ENCODE results near the gene UBE2O. TPM values are rescaled to one million over a fixed set of nuclear protein-coding genes. Genes with fewer than 3 reads are reported as not detected.

Gene UBE2O
- total and polyA plus RNA-seq, 4 donors: 25.0 to 47.4 (median 35.8) TPM

GRCh38 chr17:76476736-76477135, 23.8 kb upstream of the UBE2O start:
- Histone ChIP-seq H3K4me3 (ENCODE audit: low read depth, low read length) (no peak overlapping the region), H3K36me3 (ENCODE audit: control insufficient read depth, insufficient read depth, low read length) (peaks cover 21% of the 10 kb centered on the region), H3K27me3 (ENCODE audit: control insufficient read depth, insufficient read depth, low read length) (no peaks in the 10 kb centered on the region), H3K4me1 (ENCODE audit: control insufficient read depth, insufficient read depth, low read length) (peaks cover 22% of the 10 kb centered on the region), H3K27ac (ENCODE audit: low read depth, low read length) (no peak overlapping the region), H3K9me3 (ENCODE audit: control insufficient read depth, insufficient read depth, low read length) (no peaks in the 10 kb centered on the region)
- DNase-seq (ENCODE audit: low read depth in 4 of 6, low spot score in 6 of 6): no peak
- 84% methylated on average over 12 of the region's 20 CpGs for WGBS (ENCODE audit: insufficient coverage)

DNA sequence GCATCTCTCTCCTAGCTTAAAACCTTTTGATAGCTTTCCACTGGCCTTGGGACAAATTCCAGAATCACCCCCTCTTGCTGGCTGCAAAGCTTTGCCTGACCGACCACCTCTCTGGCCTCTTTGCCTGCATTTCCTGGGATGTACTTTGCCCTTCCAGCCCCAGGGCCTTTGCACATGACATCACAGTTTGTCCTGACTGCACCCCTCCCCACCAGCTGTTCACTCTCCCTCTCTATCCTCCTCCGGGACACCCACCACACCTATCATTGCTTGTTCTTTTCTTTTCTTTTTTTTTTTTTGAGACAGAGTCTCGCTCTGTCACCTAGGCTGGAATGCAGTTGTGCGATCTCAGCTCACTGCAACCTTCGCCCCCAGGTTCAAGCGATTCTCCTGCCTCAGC, 22.4 kb upstream of the UBE2O start:
- DNase-seq (ENCODE audit: low read depth in 4 of 6, low spot score in 6 of 6): no peak
- Histone ChIP-seq H3K4me1 (ENCODE audit: control insufficient read depth, insufficient read depth, low read length) (peaks cover 8% of the 10 kb centered on the region), H3K36me3 (ENCODE audit: control insufficient read depth, insufficient read depth, low read length) (peaks cover 28% of the 10 kb centered on the region), H3K9me3 (ENCODE audit: control insufficient read depth, insufficient read depth, low read length) (no peaks in the 10 kb centered on the region), H3K27me3 (ENCODE audit: control insufficient read depth, insufficient read depth, low read length) (no peaks in the 10 kb centered on the region), H3K4me3 (ENCODE audit: low read depth, low read length) (no peak overlapping the region), H3K27ac (ENCODE audit: low read depth, low read length) (no peak overlapping the region)
- 100% methylated on average over 6 of the region's 6 CpGs for WGBS (ENCODE audit: insufficient coverage)

DNA sequence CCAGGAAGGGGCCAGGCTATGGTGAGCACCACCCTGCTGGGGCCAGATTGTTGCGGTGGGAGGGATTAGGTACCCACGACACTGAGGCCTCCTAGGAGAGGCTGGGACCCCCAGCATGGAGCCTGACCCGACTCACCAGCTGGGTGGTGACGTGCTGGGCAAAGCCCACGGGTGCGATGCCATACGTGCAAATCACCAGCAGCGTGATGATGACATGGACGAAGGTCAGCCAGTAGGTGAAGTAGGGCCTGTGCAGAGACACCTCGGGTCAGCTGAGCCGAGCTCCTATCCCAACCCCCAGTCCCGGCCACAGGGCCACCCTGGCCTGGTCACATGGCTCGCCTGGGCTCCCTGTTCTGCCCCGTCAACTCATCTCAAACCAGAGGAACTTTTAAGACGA, 21.9 kb upstream of the UBE2O start:
- no peak for DNase-seq (ENCODE audit: low read depth in 4 of 6, low spot score in 6 of 6)
- Histone ChIP-seq H3K4me1 (ENCODE audit: control insufficient read depth, insufficient read depth, low read length) (peaks cover 5% of the 10 kb centered on the region), H3K9me3 (ENCODE audit: control insufficient read depth, insufficient read depth, low read length) (no peaks in the 10 kb centered on the region), H3K36me3 (ENCODE audit: control insufficient read depth, insufficient read depth, low read length) (peaks cover 28% of the 10 kb centered on the region), H3K27ac (ENCODE audit: low read depth, low read length) (no peak overlapping the region), H3K4me3 (ENCODE audit: low read depth, low read length) (no peak overlapping the region), H3K27me3 (ENCODE audit: control insufficient read depth, insufficient read depth, low read length) (no peaks in the 10 kb centered on the region)
- 91% methylated on average over 15 of the region's 15 CpGs for WGBS (ENCODE audit: insufficient coverage)

DNA sequence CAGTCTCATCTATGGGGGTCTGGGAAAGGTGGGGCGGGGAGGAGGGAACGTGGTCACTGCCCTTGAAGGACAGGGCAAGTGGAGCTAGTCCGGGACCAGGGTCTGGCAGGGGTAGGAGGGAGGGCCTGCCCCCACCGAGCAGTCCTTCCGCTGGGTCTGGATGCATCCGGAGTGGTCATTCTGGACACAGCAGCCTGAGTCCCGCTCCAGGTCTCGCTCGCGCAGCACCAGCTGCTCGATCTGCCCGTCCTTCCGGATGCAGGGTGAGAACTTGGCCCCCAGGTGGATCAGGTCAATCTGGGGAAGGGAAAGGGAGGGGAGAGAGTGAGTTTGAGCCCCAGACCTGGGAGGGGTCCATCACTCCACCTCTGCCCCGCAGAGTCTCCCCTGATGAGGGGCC, 21.3 kb upstream of the UBE2O start:
- Histone ChIP-seq H3K36me3 (ENCODE audit: control insufficient read depth, insufficient read depth, low read length) (peaks cover 24% of the 10 kb centered on the region), H3K4me1 (ENCODE audit: control insufficient read depth, insufficient read depth, low read length) (peaks cover under 1% of the 10 kb centered on the region), H3K27ac (ENCODE audit: low read depth, low read length) (no peak overlapping the region), H3K9me3 (ENCODE audit: control insufficient read depth, insufficient read depth, low read length) (no peaks in the 10 kb centered on the region), H3K4me3 (ENCODE audit: low read depth, low read length) (no peak overlapping the region), H3K27me3 (ENCODE audit: control insufficient read depth, insufficient read depth, low read length) (no peaks in the 10 kb centered on the region)
- no peak for DNase-seq (ENCODE audit: low read depth in 4 of 6, low spot score in 6 of 6)
- WGBS (ENCODE audit: insufficient coverage): 95% methylated on average over 13 of the region's 14 CpGs

DNA sequence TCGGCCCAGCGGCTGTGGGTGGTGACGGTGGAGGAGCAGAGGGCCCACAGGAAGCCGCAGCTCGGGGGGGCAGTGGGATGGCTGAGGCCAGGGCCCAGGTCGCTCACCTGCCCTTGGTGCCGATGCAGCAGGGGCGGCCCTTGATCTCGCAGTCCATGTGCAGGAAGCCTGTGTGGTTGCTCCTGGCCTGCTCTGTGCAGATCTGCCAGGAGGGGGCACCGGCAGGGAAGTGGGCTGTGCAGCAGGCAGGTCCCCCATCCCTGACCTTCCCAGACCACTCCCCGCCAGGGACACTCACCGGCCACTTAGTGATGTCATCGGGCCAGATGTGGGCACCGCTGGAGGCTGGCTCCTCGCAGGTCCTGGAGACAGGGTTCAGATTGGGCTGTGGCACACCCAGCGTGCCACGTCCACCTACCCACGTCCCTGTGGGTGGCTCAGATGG, 20.6 kb upstream of the UBE2O start:
- H3K9me3 ChIP-seq (ENCODE audit: control insufficient read depth, insufficient read depth, low read length): no peaks in the 10 kb centered on the region
- DNase-seq (ENCODE audit: low read depth in 4 of 6, low spot score in 6 of 6): no peak
- H3K36me3 ChIP-seq (ENCODE audit: control insufficient read depth, insufficient read depth, low read length): peaks cover 18% of the 10 kb centered on the region
- 80% methylated on average over 18 of the region's 18 CpGs for WGBS (ENCODE audit: insufficient coverage)
- no peaks in the 10 kb centered on the region for H3K4me1 ChIP-seq (ENCODE audit: control insufficient read depth, insufficient read depth, low read length)
- no peaks in the 10 kb centered on the region for H3K27me3 ChIP-seq (ENCODE audit: control insufficient read depth, insufficient read depth, low read length)
- H3K4me3 ChIP-seq (ENCODE audit: low read depth, low read length): no peak overlapping the region
- H3K27ac ChIP-seq (ENCODE audit: low read depth, low read length): no peak overlapping the region

DNA sequence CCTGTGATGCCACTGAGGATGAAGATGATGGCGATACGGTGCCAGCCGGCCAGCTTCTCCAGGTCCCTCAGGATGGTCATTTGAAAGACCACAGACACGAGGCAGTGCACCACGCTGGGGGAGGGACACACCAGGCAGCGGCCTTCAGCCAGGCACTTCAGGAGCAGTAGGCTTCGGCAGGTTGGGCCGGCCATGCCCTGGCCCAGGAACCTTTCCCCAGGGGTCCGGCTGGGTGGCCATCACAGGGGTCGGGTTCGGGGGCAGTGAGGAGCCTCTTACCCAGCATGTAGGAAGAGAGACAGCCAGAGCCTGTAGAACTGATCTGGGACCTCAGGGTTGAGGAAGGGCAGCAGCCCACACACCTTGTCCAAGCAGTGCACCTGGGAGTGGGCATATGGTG, 19.8 kb upstream of the UBE2O start:
- Histone ChIP-seq H3K36me3 (ENCODE audit: control insufficient read depth, insufficient read depth, low read length) (peaks cover 15% of the 10 kb centered on the region), H3K4me1 (ENCODE audit: control insufficient read depth, insufficient read depth, low read length) (no peaks in the 10 kb centered on the region), H3K27me3 (ENCODE audit: control insufficient read depth, insufficient read depth, low read length) (no peaks in the 10 kb centered on the region), H3K27ac (ENCODE audit: low read depth, low read length) (no peak overlapping the region), H3K4me3 (ENCODE audit: low read depth, low read length) (no peak overlapping the region), H3K9me3 (ENCODE audit: control insufficient read depth, insufficient read depth, low read length) (no peaks in the 10 kb centered on the region)
- WGBS (ENCODE audit: insufficient coverage): 91% methylated on average over 11 of the region's 11 CpGs
- DNase-seq (ENCODE audit: low read depth in 4 of 6, low spot score in 6 of 6): no peak

GRCh38 chr17:76472258-76472645, 19.3 kb upstream of the UBE2O start:
- WGBS (ENCODE audit: insufficient coverage): 85% methylated on average over 14 of the region's 15 CpGs
- no peaks in the 10 kb centered on the region for H3K9me3 ChIP-seq (ENCODE audit: control insufficient read depth, insufficient read depth, low read length)
- no peak for DNase-seq (ENCODE audit: low read depth in 4 of 6, low spot score in 6 of 6)
- H3K27me3 ChIP-seq (ENCODE audit: control insufficient read depth, insufficient read depth, low read length): no peaks in the 10 kb centered on the region
- H3K27ac ChIP-seq (ENCODE audit: low read depth, low read length): no peak overlapping the region
- peaks cover 3% of the 10 kb centered on the region for H3K4me1 ChIP-seq (ENCODE audit: control insufficient read depth, insufficient read depth, low read length)
- H3K36me3 ChIP-seq (ENCODE audit: control insufficient read depth, insufficient read depth, low read length): peaks cover 15% of the 10 kb centered on the region
- no peak overlapping the region for H3K4me3 ChIP-seq (ENCODE audit: low read depth, low read length)

DNA sequence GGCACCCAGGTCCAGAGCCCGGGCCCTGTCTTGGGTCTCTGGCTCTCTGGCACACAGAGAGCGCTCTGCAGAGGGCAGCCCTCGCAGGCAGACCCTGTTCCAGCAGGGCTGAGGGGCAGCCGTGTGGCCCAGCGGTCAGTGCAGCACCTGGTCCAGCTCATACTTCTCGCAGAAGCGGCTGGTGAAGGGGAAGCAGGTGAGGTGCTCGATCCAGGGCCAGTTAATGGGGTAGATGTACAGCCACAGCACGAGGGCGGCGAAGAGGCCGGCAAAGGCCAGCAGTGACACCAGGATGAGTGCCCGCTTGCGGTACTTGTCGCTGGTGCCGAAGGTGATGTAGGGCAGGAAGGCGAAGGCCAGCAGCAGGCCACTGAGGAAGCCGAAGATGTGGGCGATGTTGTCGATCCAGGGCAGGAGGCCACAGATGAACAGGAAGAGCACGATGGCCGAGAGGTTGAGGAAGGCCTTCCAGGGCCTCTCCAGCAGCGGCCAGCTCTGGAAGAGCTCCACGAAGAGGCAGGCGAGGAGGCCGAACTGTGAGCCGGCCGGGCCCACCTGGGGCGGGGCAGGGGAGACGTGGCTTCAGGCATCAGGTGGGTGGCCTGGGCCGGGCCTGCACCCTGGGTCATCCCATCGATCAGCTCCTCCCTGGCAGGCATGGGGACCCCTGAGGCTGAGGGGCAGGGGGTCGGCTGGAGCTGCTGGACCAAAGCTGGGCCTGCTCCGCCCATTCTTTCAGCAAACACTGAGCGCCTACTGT, 18.7 kb upstream of the UBE2O start:
- Histone ChIP-seq H3K9me3 (ENCODE audit: control insufficient read depth, insufficient read depth, low read length) (no peaks in the 10 kb centered on the region), H3K36me3 (ENCODE audit: control insufficient read depth, insufficient read depth, low read length) (peaks cover 15% of the 10 kb centered on the region), H3K27me3 (ENCODE audit: control insufficient read depth, insufficient read depth, low read length) (no peaks in the 10 kb centered on the region), H3K4me3 (ENCODE audit: low read depth, low read length) (no peak overlapping the region), H3K4me1 (ENCODE audit: control insufficient read depth, insufficient read depth, low read length) (peaks cover 9% of the 10 kb centered on the region), H3K27ac (ENCODE audit: low read depth, low read length) (no peak overlapping the region)
- no peak for DNase-seq (ENCODE audit: low read depth in 4 of 6, low spot score in 6 of 6)
- WGBS (ENCODE audit: insufficient coverage): 92% methylated on average over 34 of the region's 35 CpGs

DNA sequence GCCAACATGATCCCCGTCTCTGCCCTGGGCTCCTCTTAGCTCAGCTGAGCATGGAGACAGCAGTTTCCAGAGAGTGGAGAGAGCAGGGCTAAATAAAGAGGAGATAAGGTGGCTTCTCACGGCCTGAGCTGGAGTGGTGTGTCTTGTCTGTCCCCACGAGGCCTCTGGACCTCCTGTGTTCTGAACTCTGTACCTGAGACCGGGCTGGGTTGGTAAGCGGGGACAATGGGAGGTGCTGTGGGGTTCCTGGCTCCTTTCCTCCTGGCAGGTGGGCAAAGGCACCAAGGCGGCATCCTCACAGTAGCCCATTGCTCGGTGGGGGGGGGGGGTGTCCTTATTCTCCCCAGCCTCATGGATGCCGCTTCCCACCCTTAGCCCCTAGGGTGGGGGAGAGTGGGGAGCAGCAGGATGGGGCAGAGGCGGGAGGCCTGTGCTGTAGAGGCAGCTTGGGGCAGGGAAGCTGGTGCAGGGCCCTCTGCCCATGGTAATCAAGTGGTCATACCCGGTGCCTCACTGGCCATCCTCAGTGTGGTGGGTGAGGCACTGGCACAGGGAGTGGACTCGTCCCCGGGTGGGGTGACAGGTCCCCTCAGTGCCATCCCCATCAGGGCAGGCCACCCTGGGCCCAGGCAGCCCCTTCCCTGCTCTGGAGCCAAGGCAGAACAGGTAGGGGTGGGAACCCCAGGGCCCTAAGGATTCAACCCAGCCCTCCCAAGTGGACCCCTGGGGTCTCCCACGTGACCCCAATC, 17.2 kb upstream of the UBE2O start:
- peaks cover 15% of the 10 kb centered on the region for H3K36me3 ChIP-seq (ENCODE audit: control insufficient read depth, insufficient read depth, low read length)
- no peaks in the 10 kb centered on the region for H3K27me3 ChIP-seq (ENCODE audit: control insufficient read depth, insufficient read depth, low read length)
- H3K4me1 ChIP-seq (ENCODE audit: control insufficient read depth, insufficient read depth, low read length): peaks cover 18% of the 10 kb centered on the region
- no peak overlapping the region for H3K27ac ChIP-seq (ENCODE audit: low read depth, low read length)
- no peaks in the 10 kb centered on the region for H3K9me3 ChIP-seq (ENCODE audit: control insufficient read depth, insufficient read depth, low read length)
- WGBS (ENCODE audit: insufficient coverage): 74% methylated on average over 6 of the region's 13 CpGs
- H3K4me3 ChIP-seq (ENCODE audit: low read depth, low read length): no peak overlapping the region
- DNase-seq (ENCODE audit: low read depth in 4 of 6, low spot score in 6 of 6): no peak

Measured in spinal cord (tissue), 10 donors.